Measurements from ENCODE around the gene EVC.

EVC gene

GRCh38 chr4:5710961-5711478 is at the start of gene EVC:
Gene EVC, plus strand, starts transcription at chr4:5711201. Its CDS starts 180 bp downstream, at chr4:5711381.
- DNase-seq, result no peak

- no peak for DNase-seq
These were observed 49.8 kb upstream of the EVC start for GRCh38 chr4:5661237-5661636.

DNA sequence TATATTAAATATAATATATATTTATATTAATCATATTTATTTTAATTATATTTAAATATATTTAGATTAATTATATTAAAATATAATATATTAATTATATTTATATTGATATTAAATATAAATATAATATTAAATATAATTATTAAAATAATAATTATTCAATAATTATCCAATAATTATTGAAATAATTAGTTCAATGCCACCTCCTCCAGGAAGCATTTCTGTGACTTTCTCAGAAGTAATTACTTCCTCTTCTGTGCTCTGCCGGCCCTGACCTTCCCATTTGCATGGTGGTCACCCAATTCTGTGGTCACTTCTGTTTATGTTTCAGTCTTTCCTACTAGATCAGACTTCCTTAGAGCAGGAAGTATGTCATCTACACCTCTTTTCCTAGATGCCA is 48.4 kb upstream of the EVC start:
- DNase-seq, result no peak

- DNase-seq, result no peak
These were observed 46.2 kb upstream of the EVC start for GRCh38 chr4:5664778-5665177.

DNA sequence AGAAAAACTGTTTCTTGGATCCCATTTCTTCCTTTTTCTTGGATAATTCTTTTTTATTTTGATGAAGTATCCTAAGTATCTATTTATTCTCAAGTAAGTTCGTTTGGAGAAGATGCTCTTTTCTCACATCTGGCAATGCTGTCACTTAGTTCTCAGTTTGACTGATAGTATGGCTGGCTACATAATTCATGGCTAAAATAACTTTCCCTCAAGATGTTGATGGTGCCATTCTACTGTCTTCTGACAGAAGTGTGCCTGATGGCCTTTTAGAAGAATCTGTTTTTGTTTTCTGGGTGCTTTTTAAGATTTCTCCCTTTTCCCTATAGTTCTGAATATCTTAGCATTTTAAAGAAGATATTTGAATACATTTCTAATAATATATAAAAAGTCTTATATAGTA is 44.3 kb upstream of the EVC start:
- no peak for DNase-seq

- DNase-seq, result no peak
These were observed 34.2 kb upstream of the EVC start for GRCh38 chr4:5676763-5677162.

- DNase-seq, result no peak
These were observed 32.0 kb upstream of the EVC start for GRCh38 chr4:5678977-5679376.

DNA sequence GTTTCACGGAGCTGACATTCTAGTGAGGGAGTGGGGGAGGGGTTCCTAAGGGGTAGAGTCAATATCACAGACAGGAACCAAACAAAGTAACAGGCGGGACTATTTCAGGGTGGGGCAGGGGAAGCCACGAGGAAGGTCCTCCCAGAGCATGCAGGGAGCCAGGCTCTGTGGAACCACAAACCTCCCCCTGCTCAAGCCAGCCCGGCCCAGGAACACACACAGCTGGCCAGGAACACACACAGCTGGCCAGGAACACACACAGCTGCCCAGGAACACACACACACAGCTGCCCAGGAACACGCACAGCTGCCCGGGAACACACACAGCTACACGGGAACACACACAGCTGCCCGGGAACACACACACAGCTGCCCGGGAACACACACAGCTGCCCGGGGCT is 27.4 kb upstream of the EVC start:
- no peak for DNase-seq

DNA sequence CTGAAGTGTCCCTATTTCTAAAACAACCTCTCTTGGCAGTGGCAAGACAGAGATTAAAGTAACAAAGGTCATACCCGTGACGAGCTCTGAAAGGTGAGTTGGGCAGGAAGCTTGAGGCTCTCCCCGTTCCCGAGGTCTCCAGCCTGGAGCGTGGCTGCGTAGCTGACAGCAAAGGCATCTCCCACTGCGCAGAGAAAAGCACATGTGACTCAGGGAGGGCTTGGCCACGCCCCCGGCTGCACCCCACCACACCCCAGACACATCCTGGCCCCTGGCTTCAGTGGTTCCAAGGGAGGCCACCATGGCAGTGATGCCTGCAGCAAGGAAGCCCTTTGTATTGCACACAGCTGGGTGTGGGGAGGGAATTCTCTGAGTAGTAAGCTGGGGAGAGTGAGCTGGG is 25.7 kb upstream of the EVC start:
- DNase-seq, result no peak

- DNase-seq, result no peak
These were observed 24.7 kb upstream of the EVC start for GRCh38 chr4:5686338-5686737.

DNA sequence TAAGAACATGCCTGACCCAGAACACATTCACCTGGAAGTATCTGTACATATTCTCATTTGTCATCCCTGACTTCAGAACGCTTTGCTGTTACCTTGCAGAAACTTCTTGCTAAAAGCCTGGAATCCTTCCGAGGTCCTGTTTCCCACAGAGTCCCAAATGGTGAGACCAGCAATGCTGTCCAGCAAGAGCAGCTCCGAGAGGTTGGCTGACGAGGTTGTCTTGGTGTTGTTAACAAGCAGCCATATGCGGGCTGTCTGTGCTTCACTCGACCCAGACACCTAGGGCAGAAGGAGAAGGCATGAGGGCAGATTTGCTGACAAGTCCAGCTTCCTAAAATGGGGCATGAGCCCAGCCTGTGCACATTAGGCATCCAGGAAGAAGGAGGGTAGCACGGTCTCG is 21.9 kb upstream of the EVC start:
- DNase-seq, result no peak

DNA sequence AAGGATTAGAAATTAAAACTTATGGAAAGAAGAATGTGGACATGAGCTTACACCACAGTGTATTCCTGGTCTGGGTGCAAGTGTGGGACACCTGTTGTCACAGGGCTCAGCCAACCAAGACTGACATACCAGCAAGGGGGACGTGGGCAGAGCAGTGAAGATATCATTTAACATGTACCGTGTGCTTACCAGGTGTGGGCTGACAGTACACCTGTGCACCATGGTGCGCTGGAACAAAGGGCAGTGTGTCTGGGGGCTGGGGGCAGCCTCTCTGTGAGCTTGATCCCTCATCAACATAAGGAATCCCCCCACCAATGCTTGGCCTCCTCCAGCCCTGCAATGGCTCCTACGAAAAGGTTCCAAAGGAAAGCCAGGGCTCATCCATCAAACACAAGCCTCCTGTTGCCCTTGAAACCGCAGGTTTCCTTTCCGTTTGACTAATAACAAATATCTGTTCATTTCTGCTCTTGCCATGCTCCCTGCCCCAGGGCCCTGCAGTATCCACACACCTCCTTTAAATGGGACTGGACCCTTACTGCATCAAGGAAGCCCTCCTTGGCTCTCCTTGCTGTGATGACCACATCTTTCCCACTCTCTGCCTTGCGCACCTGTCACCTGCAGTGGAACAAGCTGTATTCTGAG is 19.4 kb upstream of the EVC start:
- DNase-seq, result no peak

DNA sequence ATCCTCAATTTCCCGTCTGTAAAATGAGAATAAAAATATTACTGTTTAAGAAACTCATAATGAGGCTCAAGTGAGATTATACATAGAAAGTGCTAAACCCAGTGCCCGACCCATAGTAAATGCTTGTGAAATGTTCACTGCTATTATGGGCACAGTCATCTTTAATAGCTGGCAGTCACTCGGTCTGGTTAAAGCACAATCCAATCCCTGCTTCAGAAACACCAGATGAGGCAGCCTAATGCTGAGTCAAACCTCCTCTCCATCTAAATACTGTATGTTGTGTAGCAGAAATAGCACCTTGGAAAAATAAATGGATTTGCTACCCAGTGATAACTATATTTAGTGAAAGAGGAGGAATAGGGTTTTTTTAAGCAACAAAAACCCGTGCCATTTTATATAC is 17.1 kb upstream of the EVC start:
- no peak for DNase-seq

DNA sequence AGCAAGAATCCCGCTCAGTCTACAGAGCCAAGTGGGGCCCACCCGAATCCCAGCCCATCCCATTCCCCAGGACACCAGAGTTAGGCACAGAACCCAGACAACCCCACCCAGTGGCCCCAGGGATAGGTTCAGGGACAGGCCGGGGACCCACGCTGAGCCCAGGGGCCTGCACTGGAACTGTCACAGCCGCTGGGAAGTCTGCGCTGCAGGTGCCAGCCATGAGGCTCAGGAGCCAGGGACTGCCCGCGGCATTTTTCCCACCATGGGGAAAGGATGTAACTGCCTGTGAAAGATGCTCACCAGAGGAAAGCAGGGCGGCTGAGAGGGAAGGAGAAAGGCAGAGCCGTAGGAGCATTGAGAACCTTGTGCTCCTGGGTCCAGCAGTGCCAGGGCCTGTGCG is 14.7 kb upstream of the EVC start:
- DNase-seq, result no peak

GRCh38 chr4:5700459-5700858 is 10.5 kb upstream of the EVC start:
- no peak for DNase-seq

- DNase-seq, result no peak
These were observed 9.0 kb upstream of the EVC start for GRCh38 chr4:5701971-5702370.

GRCh38 chr4:5703831-5704230 is 7.2 kb upstream of the EVC start:
- no peak for DNase-seq

GRCh38 chr4:5704276-5704675 is 6.7 kb upstream of the EVC start:
- DNase-seq, result no peak

- DNase-seq, result no peak
These were observed 5.2 kb upstream of the EVC start for GRCh38 chr4:5705647-5706320.

- DNase-seq, result no peak
These were observed 4.3 kb upstream of the EVC start for GRCh38 chr4:5706486-5707290.

DNA sequence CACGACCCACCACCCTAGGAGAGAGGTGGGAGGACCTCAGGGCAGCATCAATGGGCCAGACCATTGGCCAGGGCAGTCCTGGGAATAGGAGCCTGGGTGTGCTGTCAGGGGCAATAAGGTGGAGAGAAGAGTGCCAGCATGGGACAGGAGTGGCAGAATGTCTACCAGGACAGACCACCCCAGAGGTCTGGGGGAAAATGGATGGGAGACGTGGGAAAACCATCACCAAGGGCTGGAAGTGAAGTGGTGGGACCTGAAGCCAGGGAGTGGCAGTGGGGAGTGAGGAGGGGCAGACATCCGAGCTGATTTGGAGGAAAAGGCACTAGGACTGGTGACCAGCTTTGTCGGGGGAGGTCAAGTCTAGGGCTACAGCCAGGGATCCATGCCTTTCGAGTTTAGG is 3.6 kb upstream of the EVC start:
- DNase-seq, result no peak

DNA sequence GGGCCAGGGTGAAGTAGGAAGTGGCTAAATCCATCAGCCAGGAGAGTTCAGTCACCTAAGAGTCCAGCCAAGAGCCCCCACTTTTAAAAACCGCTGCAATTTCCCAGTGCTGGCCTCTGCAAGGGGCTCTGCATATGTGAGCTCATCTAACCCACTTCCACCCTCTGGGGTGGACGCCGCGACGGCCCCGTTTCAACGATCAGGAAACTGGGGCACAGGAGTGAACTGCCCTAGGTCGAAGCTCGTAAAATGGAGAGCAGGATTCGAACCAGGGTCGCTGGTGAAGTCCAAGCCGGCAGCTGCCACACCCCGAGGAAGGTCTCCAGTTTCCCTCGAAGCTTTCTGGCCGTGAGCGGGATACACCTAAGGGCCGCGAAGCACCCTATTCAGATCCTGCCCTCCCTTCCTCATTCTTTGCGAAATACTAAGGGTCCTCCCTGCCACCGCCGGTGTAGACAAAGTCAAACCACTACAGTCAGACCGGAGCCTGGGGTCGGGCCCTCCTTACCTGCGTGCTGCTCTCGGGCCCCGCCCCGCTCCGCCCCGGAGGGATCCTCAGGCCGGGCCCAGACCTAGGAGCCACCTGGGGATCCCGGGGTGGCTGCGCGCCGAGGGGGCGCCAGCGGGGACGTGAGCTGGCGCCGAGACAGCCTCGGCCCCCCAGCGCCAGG is 3.1 kb upstream of the EVC start:
- no peak for DNase-seq

- no peak for DNase-seq
These were observed 2.4 kb upstream of the EVC start, which contains the start of gene EVC2 for GRCh38 chr4:5708449-5709206. Gene EVC2, minus strand, starts transcription at chr4:5708559. Its CDS starts 46 bp downstream, at chr4:5708513.
